Measurements from ENCODE around the gene ITPA. TPM values are rescaled to one million over a fixed set of nuclear protein-coding genes. Genes with fewer than 3 reads are reported as not detected.

ITPA gene
- total and polyA plus RNA-seq, 2 of the 4 experiments (the other 2 are of a cell fraction) = 32.4 to 49.0 TPM

DNA sequence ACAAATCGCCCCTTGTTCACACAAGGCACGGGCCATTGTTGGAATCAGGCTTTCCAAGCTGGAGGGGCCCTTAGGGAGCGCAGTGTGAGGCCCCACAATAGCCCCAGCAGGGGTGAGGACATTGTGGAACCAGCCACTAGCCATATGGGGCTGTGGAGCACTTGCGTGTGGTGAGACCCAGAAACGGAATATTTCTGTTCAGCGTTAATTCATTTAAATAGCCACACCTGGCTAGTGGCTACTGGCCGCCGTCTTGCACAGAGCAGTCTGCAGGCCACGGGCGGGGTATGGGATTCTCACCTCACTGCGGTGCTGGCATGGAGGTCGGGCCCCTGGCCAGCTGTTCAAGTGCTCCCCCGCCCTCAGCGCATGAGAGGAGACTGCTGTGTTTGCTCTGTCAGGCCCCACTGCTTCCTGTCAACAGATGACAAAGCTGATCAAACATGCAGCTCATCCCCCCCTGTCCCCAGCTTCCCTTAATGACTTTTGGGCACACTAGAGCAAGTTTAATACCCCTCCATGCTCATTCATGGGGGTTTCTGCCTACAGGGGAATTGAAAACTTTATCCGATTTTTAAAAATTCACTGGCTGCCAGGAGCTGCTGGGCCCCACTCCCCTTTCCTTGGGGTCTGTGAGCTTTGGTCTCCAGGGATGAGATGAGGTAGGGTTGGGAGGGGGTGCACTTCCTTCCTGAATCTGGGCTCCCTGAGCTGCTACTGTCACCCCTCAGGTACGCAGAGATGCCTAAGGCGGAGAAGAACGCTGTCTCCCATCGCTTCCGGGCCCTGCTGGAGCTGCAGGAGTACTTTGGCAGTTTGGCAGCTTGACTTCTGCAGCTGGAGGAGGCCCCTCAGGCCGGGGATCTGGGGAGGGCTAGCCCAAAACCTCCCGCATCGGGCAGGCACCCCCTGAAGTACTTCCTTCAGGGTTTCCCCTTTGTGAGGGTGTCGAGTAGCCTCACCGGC, 13.6 kb downstream of the ITPA start (continued):
- TF ChIP-seq, protein P1, sequence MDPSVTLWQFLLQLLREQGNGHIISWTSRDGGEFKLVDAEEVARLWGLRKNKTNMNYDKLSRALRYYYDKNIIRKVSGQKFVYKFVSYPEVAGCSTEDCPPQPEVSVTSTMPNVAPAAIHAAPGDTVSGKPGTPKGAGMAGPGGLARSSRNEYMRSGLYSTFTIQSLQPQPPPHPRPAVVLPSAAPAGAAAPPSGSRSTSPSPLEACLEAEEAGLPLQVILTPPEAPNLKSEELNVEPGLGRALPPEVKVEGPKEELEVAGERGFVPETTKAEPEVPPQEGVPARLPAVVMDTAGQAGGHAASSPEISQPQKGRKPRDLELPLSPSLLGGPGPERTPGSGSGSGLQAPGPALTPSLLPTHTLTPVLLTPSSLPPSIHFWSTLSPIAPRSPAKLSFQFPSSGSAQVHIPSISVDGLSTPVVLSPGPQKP (IDR thresholded peaks at IDR 0.05; ENCODE audit: borderline replicate concordance, low read depth, low read length) = no peak
- TF ChIP-seq FOS (IDR thresholded peaks at IDR 0.05; ENCODE audit: low read depth, low read length) = no peak

DNA sequence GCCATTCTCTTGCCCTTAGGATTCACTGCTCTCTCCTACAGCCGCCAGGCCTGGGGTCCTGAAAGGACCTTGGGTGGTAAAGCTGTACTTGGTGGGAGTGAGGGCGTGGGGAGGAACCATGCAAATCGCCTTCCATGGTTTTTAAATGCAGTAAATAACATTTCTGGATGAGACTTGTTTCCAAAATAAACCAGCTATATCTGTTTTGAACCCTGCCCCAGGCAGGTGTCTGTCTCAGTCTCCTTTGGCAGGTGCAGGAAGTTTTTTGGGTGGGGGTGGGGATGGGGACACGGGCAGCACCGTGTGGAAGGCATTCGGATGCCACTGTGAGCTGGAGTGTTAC, 14.3 kb downstream of the ITPA start:
- CTCF ChIA-PET = no interaction called here

More for the DNA sequence above, 14.3 kb downstream of the ITPA start:
- no peak overlapping the region for H3K56ac ChIP-seq (ENCODE audit: extremely low read depth, insufficient read depth, low read length)
- no peak overlapping the region for H3K18ac ChIP-seq (ENCODE audit: low read depth, low read length)
- TF ChIP-seq CHD1 (IDR thresholded peaks at IDR 0.05; ENCODE audit: low read depth, low read length) (no peak), CEBPB (IDR thresholded peaks at IDR 0.05; ENCODE audit: low read depth, low read length) (no peak), RAD21 (IDR thresholded peaks at IDR 0.05; ENCODE audit: low read length) (no peak), SMC3 (IDR thresholded peaks at IDR 0.05; ENCODE audit: low read depth, low read length) (no peak), FOS (IDR thresholded peaks at IDR 0.05; ENCODE audit: low read depth, low read length) (no peak), MXI1 (IDR thresholded peaks at IDR 0.05; ENCODE audit: borderline replicate concordance, low read depth, low read length) (no peak), POLR2A (IDR thresholded peaks at IDR 0.05; ENCODE audit: low read depth, low read length) (no peak), NFE2L2 (IDR thresholded peaks at IDR 0.05; ENCODE audit: low read depth, low read length) (no peak), MAZ (IDR thresholded peaks at IDR 0.05; ENCODE audit: borderline replicate concordance, low read depth, low read length) (no peak), MAFK (IDR thresholded peaks at IDR 0.05; ENCODE audit: low read depth, low read length) (no peak)
- TF ChIP-seq, protein P2, sequence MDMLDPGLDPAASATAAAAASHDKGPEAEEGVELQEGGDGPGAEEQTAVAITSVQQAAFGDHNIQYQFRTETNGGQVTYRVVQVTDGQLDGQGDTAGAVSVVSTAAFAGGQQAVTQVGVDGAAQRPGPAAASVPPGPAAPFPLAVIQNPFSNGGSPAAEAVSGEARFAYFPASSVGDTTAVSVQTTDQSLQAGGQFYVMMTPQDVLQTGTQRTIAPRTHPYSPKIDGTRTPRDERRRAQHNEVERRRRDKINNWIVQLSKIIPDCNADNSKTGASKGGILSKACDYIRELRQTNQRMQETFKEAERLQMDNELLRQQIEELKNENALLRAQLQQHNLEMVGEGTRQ (IDR thresholded peaks at IDR 0.05; ENCODE audit: low read depth, low read length) = no peak
- TF ChIP-seq, protein P3, sequence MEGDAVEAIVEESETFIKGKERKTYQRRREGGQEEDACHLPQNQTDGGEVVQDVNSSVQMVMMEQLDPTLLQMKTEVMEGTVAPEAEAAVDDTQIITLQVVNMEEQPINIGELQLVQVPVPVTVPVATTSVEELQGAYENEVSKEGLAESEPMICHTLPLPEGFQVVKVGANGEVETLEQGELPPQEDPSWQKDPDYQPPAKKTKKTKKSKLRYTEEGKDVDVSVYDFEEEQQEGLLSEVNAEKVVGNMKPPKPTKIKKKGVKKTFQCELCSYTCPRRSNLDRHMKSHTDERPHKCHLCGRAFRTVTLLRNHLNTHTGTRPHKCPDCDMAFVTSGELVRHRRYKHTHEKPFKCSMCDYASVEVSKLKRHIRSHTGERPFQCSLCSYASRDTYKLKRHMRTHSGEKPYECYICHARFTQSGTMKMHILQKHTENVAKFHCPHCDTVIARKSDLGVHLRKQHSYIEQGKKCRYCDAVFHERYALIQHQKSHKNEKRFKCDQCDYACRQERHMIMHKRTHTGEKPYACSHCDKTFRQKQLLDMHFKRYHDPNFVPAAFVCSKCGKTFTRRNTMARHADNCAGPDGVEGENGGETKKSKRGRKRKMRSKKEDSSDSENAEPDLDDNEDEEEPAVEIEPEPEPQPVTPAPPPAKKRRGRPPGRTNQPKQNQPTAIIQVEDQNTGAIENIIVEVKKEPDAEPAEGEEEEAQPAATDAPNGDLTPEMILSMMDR (conservative IDR thresholded peaks at IDR 0.05; ENCODE audit: low read depth, low read length) = no peak
- no peak overlapping the region for H2BK5ac ChIP-seq (ENCODE audit: low read depth, low read length, poor library complexity, severe bottlenecking)
- BruUV-seq (replicated peaks) = no TSS peak
- DNase-seq (no peak), ATAC-seq (ENCODE audit: low read depth) (no peak)
- no peaks in the 10 kb centered on the region for H3K9me1 ChIP-seq (ENCODE audit: insufficient read depth, low read length)
- WGBS, 2 experiments (ENCODE audit: extremely low coverage in 2 of 2, insufficient read length in 1 of 2) = no CpG with 5 or more reads among the region's 6 CpGs
- H3K23ac ChIP-seq (ENCODE audit: low read depth, low read length) = no peak overlapping the region
- dilution Hi-C loops (cut with HindIII; ENCODE audit: low sequenced_read_pairs, unreplicated experiment) = no loop called here
- intact Hi-C loops (cut with micrococcal nuclease) = no loop called here
- H3K9ac ChIP-seq (ENCODE audit: low read depth, low read length) = no peak overlapping the region
- no peak overlapping the region for H2BK120ac ChIP-seq (ENCODE audit: low read depth, low read length)
- H3K4me1 ChIP-seq (ENCODE audit: control insufficient read depth, insufficient read depth, low read length) = no peaks in the 10 kb centered on the region
- H3K4me2 ChIP-seq (ENCODE audit: low read depth, low read length) = no peak overlapping the region
- H3K9me3 ChIP-seq (ENCODE audit: control insufficient read depth, insufficient read depth, low read length) = no peaks in the 10 kb centered on the region
- H3K4ac ChIP-seq (ENCODE audit: low read depth, low read length) = no peak overlapping the region
- POLR2A ChIA-PET (ENCODE audit: unreplicated experiment) = no interaction called here
- no peak overlapping the region for H2AFZ ChIP-seq (replicated peaks; ENCODE audit: low read length, poor library complexity)
- H3K79me1 ChIP-seq (ENCODE audit: low read depth in 1 of 2, low read length in 2 of 2) = peaks cover 0 to 1% of the 10 kb centered on the region in 2 experiments; a peak in 2 of 4 replicates
- in situ Hi-C loops (cut with MboI; ENCODE audit: low sequenced_read_pairs) = no loop called here
- no peak overlapping the region for H3K27ac ChIP-seq (ENCODE audit: insufficient read depth, low read length)
- no peak overlapping the region for H2AK5ac ChIP-seq (ENCODE audit: low read depth, low read length)
- H4K20me1 ChIP-seq (ENCODE audit: insufficient read depth, low read length) = peaks cover 2% of the 10 kb centered on the region
- no peak overlapping the region for H4K5ac ChIP-seq (ENCODE audit: low read depth, low read length)
- H4K91ac ChIP-seq (ENCODE audit: insufficient read depth, low read depth, low read length) = no peak overlapping the region
- H2AK9ac ChIP-seq (replicated peaks; ENCODE audit: low read depth, low read length, poor library complexity) = no peak overlapping the region
- no peak overlapping the region for H2BK20ac ChIP-seq (ENCODE audit: low read depth, low read length)
- no peak overlapping the region for H3K14ac ChIP-seq (replicated peaks; ENCODE audit: low read depth, low read length)
- no peak overlapping the region for H3K4me3 ChIP-seq (ENCODE audit: insufficient read depth, low read depth, low read length)
- H2BK15ac ChIP-seq (ENCODE audit: low read depth, low read length) = no peak overlapping the region
- peaks cover 27% of the 10 kb centered on the region for H3K36me3 ChIP-seq (ENCODE audit: control insufficient read depth, insufficient read depth, low read length)
- H4K8ac ChIP-seq (ENCODE audit: low read depth in 2 of 2, low read length in 2 of 2) = no peak overlapping the region
- H3K27me3 ChIP-seq (ENCODE audit: control insufficient read depth, insufficient read depth, low read length) = no peaks in the 10 kb centered on the region

Measured in IMR-90 (cell line).